ENCODE results near the gene RARB. TPM values are rescaled to one million over a fixed set of nuclear protein-coding genes. Genes with fewer than 3 reads are reported as not detected.
A peak's percentile ranks its signal among the peaks of the same experiment; 100 is the strongest.

The RARB gene
- total RNA-seq, 1 donor from 2014 or later: 5.6 TPM

DNA sequence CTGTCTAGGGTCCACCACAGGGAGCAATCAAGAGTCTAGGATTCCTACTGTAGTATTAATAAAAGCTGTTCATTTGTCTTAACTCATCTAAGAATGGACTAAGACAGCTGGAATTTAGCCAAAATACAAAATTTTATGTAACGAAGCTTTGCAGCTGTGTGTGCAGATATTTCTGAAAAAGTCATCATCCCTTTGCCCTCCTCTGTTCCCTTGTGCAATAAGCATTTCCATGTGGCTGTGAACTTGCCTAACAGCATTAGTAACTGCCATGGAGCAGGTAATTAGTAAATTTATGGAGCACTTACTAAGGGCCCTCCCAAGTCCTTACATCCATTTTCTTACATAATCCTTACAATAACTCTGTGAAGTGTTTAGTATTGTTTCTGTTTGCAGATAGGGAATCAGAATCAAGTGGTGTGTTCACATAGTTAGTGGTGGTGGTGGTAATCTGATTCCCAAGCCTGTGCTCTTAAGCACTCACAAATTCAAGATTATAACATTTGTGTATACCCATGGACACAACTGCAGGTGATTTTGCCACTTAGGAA is 114.5 kb downstream of the RARB start:
- Histone ChIP-seq H3K36me3 (no peaks in the 10 kb centered on the region), H3K9me3 (no peaks in the 10 kb centered on the region), H3K4me1 (peaks cover 8% of the 10 kb centered on the region), H3K27ac (no peak overlapping the region), H3K4me3 (no peak overlapping the region), H3K27me3 (ENCODE audit: low read depth) (no peaks in the 10 kb centered on the region)
- intact Hi-C loops (cut with DNase I): no loop called here
- TF ChIP-seq, protein P1, sequence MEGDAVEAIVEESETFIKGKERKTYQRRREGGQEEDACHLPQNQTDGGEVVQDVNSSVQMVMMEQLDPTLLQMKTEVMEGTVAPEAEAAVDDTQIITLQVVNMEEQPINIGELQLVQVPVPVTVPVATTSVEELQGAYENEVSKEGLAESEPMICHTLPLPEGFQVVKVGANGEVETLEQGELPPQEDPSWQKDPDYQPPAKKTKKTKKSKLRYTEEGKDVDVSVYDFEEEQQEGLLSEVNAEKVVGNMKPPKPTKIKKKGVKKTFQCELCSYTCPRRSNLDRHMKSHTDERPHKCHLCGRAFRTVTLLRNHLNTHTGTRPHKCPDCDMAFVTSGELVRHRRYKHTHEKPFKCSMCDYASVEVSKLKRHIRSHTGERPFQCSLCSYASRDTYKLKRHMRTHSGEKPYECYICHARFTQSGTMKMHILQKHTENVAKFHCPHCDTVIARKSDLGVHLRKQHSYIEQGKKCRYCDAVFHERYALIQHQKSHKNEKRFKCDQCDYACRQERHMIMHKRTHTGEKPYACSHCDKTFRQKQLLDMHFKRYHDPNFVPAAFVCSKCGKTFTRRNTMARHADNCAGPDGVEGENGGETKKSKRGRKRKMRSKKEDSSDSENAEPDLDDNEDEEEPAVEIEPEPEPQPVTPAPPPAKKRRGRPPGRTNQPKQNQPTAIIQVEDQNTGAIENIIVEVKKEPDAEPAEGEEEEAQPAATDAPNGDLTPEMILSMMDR (IDR thresholded peaks at IDR 0.05): no peak
- ATAC-seq (peak; percentile 31 to 60), DNase-seq (no peak)

DNA sequence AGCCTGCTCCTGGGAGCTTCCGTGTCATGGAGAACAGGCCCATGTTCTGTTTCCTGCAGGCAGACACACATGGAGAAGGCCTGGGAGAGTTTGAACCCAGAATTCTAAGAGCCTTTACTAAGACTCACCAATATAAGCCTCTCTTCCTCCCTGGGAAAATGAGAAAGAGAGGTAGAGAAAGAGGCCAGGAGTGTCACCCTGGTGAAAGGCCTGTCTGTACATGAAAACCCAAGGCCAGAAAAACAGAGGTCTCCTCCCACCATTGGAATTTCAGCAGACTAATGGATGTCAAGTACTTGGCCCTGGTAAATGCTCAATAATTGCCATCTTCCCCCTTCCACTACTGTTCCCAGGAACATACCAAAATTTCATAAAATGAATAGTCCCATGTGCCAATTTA is 119.0 kb downstream of the RARB start:
- Histone ChIP-seq H3K4me1 (peaks cover 6% of the 10 kb centered on the region), H3K36me3 (no peaks in the 10 kb centered on the region), H3K9me3 (no peaks in the 10 kb centered on the region), H3K27me3 (ENCODE audit: low read depth) (no peaks in the 10 kb centered on the region), H3K4me3 (no peak overlapping the region), H3K27ac (no peak overlapping the region)
- TF ChIP-seq, protein P1 (IDR thresholded peaks at IDR 0.05): no peak
- ATAC-seq (no peak), DNase-seq (no peak)
- intact Hi-C loops (cut with DNase I): no loop called here

DNA sequence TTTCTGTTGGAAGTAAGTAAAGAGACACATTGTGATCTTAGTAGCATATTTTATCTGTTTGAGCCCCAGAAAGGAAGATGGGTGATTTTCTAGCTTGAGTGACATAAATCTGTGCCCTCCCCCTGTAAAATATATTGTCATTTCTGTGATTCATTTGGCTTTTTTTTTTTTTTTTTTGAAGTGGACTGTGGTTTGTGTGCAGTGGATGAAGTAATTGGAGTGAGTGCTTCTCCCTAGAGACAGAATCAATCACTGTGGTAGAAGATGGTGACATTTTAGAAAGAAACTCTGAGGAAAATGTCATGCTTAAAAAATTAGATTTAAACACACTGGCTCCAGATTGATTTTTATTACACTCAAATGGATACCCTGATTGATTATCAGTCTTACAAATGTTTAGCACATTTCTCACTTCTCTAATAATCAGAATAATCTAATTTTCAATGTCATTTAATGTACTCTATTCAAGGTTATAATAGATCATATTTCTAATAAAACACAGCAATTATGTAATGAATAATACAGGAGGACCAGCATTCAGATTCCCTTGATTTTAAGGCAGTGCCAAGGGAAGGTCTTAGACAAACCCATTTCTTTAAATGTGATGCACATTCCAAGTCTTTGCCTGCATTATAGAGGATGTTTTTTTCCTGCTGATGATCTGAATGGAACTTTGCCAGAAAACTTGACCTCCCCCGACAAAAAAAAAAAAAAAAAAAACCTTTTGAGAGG is 120.0 kb downstream of the RARB start:
- DNase-seq: no peak
- H3K36me3 ChIP-seq: no peaks in the 10 kb centered on the region
- intact Hi-C loops (cut with DNase I): no loop called here
- H3K4me1 ChIP-seq: no peaks in the 10 kb centered on the region
- H3K4me3 ChIP-seq: no peak overlapping the region
- TF ChIP-seq, protein P1 (IDR thresholded peaks at IDR 0.05): no peak
- H3K9me3 ChIP-seq: no peaks in the 10 kb centered on the region
- no peaks in the 10 kb centered on the region for H3K27me3 ChIP-seq (ENCODE audit: low read depth)
- ATAC-seq: no peak
- H3K27ac ChIP-seq: no peak overlapping the region

DNA sequence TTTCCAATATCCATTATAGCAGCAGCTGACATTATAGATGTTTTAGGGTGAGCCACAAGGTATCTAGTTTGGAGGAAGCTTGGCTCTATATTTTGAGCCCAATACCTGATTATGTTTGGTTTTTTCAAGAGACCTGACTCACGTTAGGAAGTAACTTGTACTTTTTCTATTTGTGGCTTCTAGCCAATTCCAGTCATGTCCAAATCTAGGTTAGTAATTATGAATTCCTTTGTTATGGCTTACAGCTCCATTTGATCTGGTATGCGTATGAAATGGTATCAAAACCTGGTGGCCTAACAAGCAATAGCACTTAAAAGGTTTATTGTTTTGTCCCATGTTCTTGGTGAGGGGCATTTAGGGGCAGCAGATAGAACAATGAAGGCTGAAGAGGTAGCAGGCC is 120.8 kb downstream of the RARB start:
- H3K36me3 ChIP-seq: no peaks in the 10 kb centered on the region
- no peaks in the 10 kb centered on the region for H3K27me3 ChIP-seq (ENCODE audit: low read depth)
- H3K4me3 ChIP-seq: no peak overlapping the region
- intact Hi-C loops (cut with DNase I): no loop called here
- DNase-seq: no peak
- H3K4me1 ChIP-seq: no peaks in the 10 kb centered on the region
- no peaks in the 10 kb centered on the region for H3K9me3 ChIP-seq
- ATAC-seq: no peak
- TF ChIP-seq, protein P1 (IDR thresholded peaks at IDR 0.05): no peak
- no peak overlapping the region for H3K27ac ChIP-seq

DNA sequence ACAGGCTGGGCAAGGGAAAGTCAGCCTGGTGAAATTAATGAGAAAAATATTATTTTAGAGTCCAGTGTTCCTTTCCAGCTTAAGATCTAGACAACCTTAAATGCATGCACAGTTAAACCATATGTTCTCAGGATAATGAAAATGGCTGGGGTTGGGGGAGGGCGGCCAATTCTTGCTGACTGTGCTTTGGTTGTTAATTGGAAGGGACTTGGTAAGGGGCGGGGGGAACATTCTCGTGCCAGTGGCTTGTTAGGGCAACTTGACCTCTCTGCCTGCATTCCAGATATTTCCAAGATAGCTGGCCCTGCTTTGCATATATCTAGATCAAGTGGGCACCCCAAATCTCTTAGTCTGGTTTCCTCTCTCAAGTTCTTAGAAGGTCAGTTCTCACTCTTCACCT is 124.2 kb downstream of the RARB start:
- Histone ChIP-seq H3K4me1 (peaks cover 11% of the 10 kb centered on the region), H3K9me3 (no peaks in the 10 kb centered on the region), H3K27ac (no peak overlapping the region), H3K36me3 (no peaks in the 10 kb centered on the region), H3K27me3 (ENCODE audit: low read depth) (no peaks in the 10 kb centered on the region), H3K4me3 (no peak overlapping the region)
- ATAC-seq (no peak), DNase-seq (no peak)
- TF ChIP-seq, protein P1 (IDR thresholded peaks at IDR 0.05): no peak
- intact Hi-C loops (cut with DNase I): no loop called here
